ENCODE data around the gene FAM219B.

Gene FAM219B

DNA sequence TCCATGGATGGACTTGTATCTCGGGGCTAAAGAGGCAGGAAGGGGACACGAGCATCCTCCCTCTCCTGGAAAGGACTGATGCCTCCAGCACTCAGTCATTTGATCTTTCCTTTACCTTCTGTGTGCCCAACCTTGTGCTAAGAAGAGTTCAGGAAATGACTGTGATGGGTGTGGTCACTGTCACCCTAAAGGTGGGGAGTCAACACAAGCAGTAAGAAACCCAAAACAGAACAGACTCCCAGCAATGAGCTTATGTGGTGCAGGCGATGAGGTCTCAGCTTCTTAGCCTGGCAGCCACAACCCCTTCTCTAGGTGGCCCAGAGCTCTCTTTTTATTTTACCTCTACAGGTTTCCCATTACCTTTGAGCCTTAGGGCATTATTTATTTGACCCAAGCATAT is 13.0 kb downstream of the FAM219B start:
- TF ChIP-seq, protein P1, sequence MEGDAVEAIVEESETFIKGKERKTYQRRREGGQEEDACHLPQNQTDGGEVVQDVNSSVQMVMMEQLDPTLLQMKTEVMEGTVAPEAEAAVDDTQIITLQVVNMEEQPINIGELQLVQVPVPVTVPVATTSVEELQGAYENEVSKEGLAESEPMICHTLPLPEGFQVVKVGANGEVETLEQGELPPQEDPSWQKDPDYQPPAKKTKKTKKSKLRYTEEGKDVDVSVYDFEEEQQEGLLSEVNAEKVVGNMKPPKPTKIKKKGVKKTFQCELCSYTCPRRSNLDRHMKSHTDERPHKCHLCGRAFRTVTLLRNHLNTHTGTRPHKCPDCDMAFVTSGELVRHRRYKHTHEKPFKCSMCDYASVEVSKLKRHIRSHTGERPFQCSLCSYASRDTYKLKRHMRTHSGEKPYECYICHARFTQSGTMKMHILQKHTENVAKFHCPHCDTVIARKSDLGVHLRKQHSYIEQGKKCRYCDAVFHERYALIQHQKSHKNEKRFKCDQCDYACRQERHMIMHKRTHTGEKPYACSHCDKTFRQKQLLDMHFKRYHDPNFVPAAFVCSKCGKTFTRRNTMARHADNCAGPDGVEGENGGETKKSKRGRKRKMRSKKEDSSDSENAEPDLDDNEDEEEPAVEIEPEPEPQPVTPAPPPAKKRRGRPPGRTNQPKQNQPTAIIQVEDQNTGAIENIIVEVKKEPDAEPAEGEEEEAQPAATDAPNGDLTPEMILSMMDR (IDR thresholded peaks at IDR 0.05; ENCODE audit: low read depth, low read length), result no peak
- TF ChIP-seq MYC (IDR thresholded peaks at IDR 0.05; ENCODE audit: low read depth, low read length) (no peak), POLR2A (IDR thresholded peaks at IDR 0.05; ENCODE audit: extremely low read depth, insufficient read length) (no peak)
- TF ChIP-seq, protein P2, sequence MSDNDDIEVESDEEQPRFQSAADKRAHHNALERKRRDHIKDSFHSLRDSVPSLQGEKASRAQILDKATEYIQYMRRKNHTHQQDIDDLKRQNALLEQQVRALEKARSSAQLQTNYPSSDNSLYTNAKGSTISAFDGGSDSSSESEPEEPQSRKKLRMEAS (IDR thresholded peaks at IDR 0.05; ENCODE audit: low read depth, low read length), result no peak
- DNase-seq (ENCODE audit: low read depth), result no peak
- no peak overlapping the region for H3K4me3 ChIP-seq (ENCODE audit: low read depth, low read length)

DNA sequence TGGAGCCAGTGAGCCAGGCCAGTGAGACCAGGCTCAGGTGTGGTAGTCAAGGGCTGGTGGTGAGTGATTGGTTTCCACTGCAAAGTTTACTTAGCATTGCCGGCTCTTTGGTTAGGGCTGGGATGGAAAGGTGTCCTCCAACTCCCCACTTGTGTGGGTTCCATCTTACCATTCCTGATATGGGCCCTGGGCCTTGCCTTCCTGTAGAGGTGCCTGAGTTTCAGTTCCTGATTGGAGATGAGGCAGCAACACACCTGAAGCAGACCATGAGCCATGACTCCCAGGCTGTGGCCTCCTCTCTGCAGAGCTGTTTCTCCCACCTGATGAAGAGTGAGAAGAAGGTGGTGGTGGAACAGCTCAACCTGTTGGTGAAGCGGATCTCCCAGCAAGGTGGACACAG is 13.7 kb downstream of the FAM219B start:
- TF ChIP-seq, protein P1 (IDR thresholded peaks at IDR 0.05; ENCODE audit: low read depth, low read length), result no peak
- no peak for TF ChIP-seq POLR2A (IDR thresholded peaks at IDR 0.05; ENCODE audit: extremely low read depth, insufficient read length)
- TF ChIP-seq, protein P2 (IDR thresholded peaks at IDR 0.05; ENCODE audit: low read depth, low read length), result no peak
- DNase-seq (ENCODE audit: low read depth), result no peak
- no peak overlapping the region for H3K4me3 ChIP-seq (ENCODE audit: low read depth, low read length)

DNA sequence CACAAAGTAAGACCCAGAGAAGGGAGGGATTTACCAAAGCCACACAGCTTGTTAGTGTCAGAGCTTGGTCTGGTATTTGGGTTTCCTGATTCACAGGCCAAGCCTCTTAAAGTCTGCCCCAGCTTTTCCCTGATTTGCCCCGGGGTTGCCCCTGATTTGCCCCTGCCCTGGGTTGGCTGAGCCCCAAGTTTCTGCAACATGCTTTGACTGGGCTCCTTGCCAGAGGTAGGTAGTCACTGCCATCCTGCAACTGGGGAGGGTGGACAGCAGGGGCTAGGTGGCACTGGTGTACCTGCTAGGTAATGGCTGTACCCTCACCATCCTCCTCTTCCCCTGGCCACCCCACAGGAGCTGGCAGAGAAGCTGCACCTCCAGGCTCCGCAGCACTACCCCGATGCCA is 14.3 kb downstream of the FAM219B start:
- TF ChIP-seq POLR2A (IDR thresholded peaks at IDR 0.05; ENCODE audit: extremely low read depth, insufficient read length), result no peak
- TF ChIP-seq, protein P2 (IDR thresholded peaks at IDR 0.05; ENCODE audit: low read depth, low read length), result no peak
- TF ChIP-seq, protein P1 (IDR thresholded peaks at IDR 0.05; ENCODE audit: low read depth, low read length), result no peak
- TF ChIP-seq MYC (IDR thresholded peaks at IDR 0.05; ENCODE audit: low read depth, low read length), result no peak
- no peak for DNase-seq (ENCODE audit: low read depth)
- H3K4me3 ChIP-seq (ENCODE audit: low read depth, low read length), result no peak overlapping the region

DNA sequence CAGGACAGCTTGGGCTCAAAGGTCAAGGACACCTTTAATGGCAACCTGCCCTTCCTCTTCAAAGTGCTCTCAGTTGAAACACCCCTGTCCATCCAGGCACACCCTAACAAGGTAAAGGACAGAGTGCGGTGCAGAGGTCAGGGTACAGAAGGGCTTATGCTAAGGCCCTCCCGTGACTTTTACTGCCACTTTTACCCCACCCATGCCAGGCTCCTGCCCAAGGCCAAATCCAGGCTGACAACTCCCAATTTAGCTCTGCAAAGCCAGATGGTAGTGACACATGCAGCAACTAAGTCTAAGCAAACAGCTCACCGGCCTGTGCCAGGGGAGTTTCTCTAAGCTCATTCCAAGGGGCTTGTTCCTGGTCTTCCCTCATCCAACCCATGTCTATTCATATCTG is 15.2 kb downstream of the FAM219B start:
- DNase-seq (ENCODE audit: low read depth), result no peak
- TF ChIP-seq, protein P2 (IDR thresholded peaks at IDR 0.05; ENCODE audit: low read depth, low read length), result no peak
- TF ChIP-seq, protein P1 (IDR thresholded peaks at IDR 0.05; ENCODE audit: low read depth, low read length), result no peak
- TF ChIP-seq MYC (IDR thresholded peaks at IDR 0.05; ENCODE audit: low read depth, low read length) (no peak), POLR2A (IDR thresholded peaks at IDR 0.05; ENCODE audit: extremely low read depth, insufficient read length) (no peak)
- no peak overlapping the region for H3K4me3 ChIP-seq (ENCODE audit: low read depth, low read length)

DNA sequence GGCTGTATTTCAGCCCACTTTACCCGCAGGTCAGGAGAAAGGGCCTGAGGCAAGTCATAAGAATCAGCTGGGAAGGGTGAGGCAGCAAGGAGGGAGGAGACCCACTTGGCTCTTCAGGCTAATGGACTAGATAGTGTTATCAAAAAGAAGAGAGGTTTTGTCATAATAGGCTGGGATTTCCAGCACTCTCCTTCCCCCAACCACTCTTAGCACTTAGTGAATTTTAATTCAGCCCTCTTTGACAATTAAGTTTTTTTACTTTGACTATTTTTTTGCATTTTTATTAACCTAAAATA is 16.0 kb downstream of the FAM219B start:
- DNase-seq (ENCODE audit: low read depth), result no peak
- TF ChIP-seq, protein P1 (IDR thresholded peaks at IDR 0.05; ENCODE audit: low read depth, low read length), result no peak
- no peak for TF ChIP-seq POLR2A (IDR thresholded peaks at IDR 0.05; ENCODE audit: extremely low read depth, insufficient read length)
- TF ChIP-seq, protein P2 (IDR thresholded peaks at IDR 0.05; ENCODE audit: low read depth, low read length), result no peak
- peak overlapping the region; percentile 95 for H3K4me3 ChIP-seq (ENCODE audit: low read depth, low read length)
